Lower leg skin (tissue), 3 donors: ENCODE measurements around the gene ZNF534.

Experiments used
- CTCF ChIP-seq, 3 donors: fragments of 450-650 bp; IDR thresholded peaks; one replicate each; pipeline ENCODE4 v1.5.1; 2016; ENCODE audit warnings: antibody characterized with exemption in 3 of 3, mild to moderate bottlenecking in 3 of 3, moderate library complexity in 2 of 3
- POLR2A ChIP-seq, 2 donors: fragments of 450-650 bp; IDR thresholded peaks; one replicate each; pipeline ENCODE4 v1.6.1; 2016 to 2017; ENCODE audit warnings: antibody characterized with exemption in 2 of 2, mild to moderate bottlenecking in 1 of 2, moderate library complexity in 1 of 2

- TF ChIP-seq CTCF (IDR thresholded peaks at IDR 0.05): no peak
- no peak for TF ChIP-seq POLR2A (IDR thresholded peaks at IDR 0.05)
Observed at GRCh38 chr19:52492994-52493470, 64.1 kb downstream of the ZNF534 start.
